Panc1 (cell line): ENCODE measurements around the gene SCAF1. TPM values are rescaled to one million over a fixed set of nuclear protein-coding genes. Genes with fewer than 3 reads are reported as not detected.
A peak's percentile ranks its signal among the peaks of the same experiment; 100 is the strongest.

Experiments used
- ATAC-seq: fragments of 200-7000 bp; cut with Tn5 transposase; 2 replicates; pipeline ENCODE4 v1.9.1; 2020; ENCODE audit warnings: mild to moderate bottlenecking, moderate library complexity
- BruUV-seq: library from RNA; stranded (reverse); fragments of 400-500 nt; replicated peaks from 2 replicates; lab custom pipeline; 2021; lab: Mats Ljungman, UMichigan
- CTCF ChIA-PET: fragments of 300-600 bp; sonication (Branson Sonifier 250); formaldehyde crosslinking; loops from one replicate; lab custom pipeline; 2022; ENCODE audit warnings: antibody characterized with exemption; lab: Charles Lee
- POLR2A ChIA-PET: fragments of 300-600 bp; sonication (Branson Sonifier 250); formaldehyde crosslinking; loops from one replicate; lab custom pipeline; 2022; ENCODE audit warnings: antibody characterized with exemption; lab: Charles Lee
- DNase-seq: peaks from one replicate; pipeline ENCODE4 v3.0.0-alpha.2; 2010; ENCODE audit warnings: low read depth, low spot score
- H3K27ac ChIP-seq: 2 replicates; pipeline ENCODE4 v1.5.1; 2011; ENCODE audit warnings: mild to moderate bottlenecking, low read length, inconsistent platforms
- H3K27me3 ChIP-seq: fragments of 200-500 bp; sonication (Bioruptor generic); 2 replicates; pipeline ENCODE4 v1.6.0; 2014; ENCODE audit warnings: low read length, inconsistent platforms; ENCODE audit not compliant: control insufficient read depth, insufficient read depth
- H3K36me3 ChIP-seq: fragments of 200-500 bp; sonication (Bioruptor generic); 2 replicates; pipeline ENCODE4 v1.5.1; 2014; ENCODE audit warnings: inconsistent platforms, mild to moderate bottlenecking, low read length, moderate library complexity; ENCODE audit not compliant: control insufficient read depth, insufficient read depth
- H3K4me1 ChIP-seq: 2 replicates; pipeline ENCODE4 v1.5.1; 2011; ENCODE audit warnings: inconsistent platforms, mild to moderate bottlenecking, low read length, moderate library complexity; ENCODE audit not compliant: control insufficient read depth, insufficient read depth
- H3K4me3 ChIP-seq, 2 experiments: 2 replicates each; pipeline ENCODE4 v1.5.1; 2011 to 2012; ENCODE audit warnings: low read depth in 2 of 2, low read length in 2 of 2, mild to moderate bottlenecking in 2 of 2, inconsistent platforms in 1 of 2, moderate library complexity in 1 of 2
- H3K9me3 ChIP-seq: fragments of 200-500 bp; sonication (Bioruptor generic); 2 replicates; pipeline ENCODE4 v1.5.1; 2014; ENCODE audit warnings: low read depth, mild to moderate bottlenecking, inconsistent platforms, low read length, moderate library complexity; ENCODE audit not compliant: control insufficient read depth, insufficient read depth
- CTCF ChIP-seq: fragments of 450-650 bp; IDR thresholded peaks from 2 replicates; pipeline ENCODE4 v1.5.1; 2017; ENCODE audit warnings: mild to moderate bottlenecking
- POLR2AphosphoS5 ChIP-seq: IDR thresholded peaks from 2 replicates; pipeline ENCODE4 v1.6.1; 2012; ENCODE audit warnings: mild to moderate bottlenecking, low read depth, low read length, moderate library complexity
- SIN3A ChIP-seq: IDR thresholded peaks from 2 replicates; pipeline ENCODE4 v1.6.1; 2012; ENCODE audit warnings: low read depth, mild to moderate bottlenecking, low read length, moderate library complexity, borderline replicate concordance; ENCODE audit not compliant: insufficient read depth
- TCF7L2 ChIP-seq: IDR thresholded peaks from 2 replicates; pipeline ENCODE4 v1.6.1; 2011; ENCODE audit warnings: mild to moderate bottlenecking, low read depth, low read length, inconsistent platforms
- in situ Hi-C: cut with HindIII; loops from 2 replicates; pipeline ENCODE4 v1.10.0; 2016; ENCODE audit warnings: low sequenced_read_pairs, low pct_unique_long_range_greater_than_20kb
- intact Hi-C: fragments of 100-400 bp; cut with micrococcal nuclease; formaldehyde crosslinking; loops from one replicate; pipeline ENCODE4 v1.10.0; 2022; ENCODE audit not compliant: unreplicated experiment
- total RNA-seq: library from RNA; stranded (reverse); gene quantifications from one replicate; pipeline ENCODE4 v1.2.1, GENCODE V29; 2021; ENCODE audit not compliant: unreplicated experiment
- TF ChIP-seq, protein P1 (sequence below), 2 experiments: IDR thresholded peaks; 2 replicates each; pipeline ENCODE4 v1.6.1; 2011 to 2012; ENCODE audit warnings: low read depth in 2 of 2, control low read depth in 1 of 2, low read length in 1 of 2, mild to moderate bottlenecking in 1 of 2, moderate library complexity in 1 of 2; ENCODE audit not compliant: insufficient read depth in 1 of 2

Gene SCAF1
- total RNA-seq, 1 experiment from 2014 or later, result 77.4 TPM

DNA sequence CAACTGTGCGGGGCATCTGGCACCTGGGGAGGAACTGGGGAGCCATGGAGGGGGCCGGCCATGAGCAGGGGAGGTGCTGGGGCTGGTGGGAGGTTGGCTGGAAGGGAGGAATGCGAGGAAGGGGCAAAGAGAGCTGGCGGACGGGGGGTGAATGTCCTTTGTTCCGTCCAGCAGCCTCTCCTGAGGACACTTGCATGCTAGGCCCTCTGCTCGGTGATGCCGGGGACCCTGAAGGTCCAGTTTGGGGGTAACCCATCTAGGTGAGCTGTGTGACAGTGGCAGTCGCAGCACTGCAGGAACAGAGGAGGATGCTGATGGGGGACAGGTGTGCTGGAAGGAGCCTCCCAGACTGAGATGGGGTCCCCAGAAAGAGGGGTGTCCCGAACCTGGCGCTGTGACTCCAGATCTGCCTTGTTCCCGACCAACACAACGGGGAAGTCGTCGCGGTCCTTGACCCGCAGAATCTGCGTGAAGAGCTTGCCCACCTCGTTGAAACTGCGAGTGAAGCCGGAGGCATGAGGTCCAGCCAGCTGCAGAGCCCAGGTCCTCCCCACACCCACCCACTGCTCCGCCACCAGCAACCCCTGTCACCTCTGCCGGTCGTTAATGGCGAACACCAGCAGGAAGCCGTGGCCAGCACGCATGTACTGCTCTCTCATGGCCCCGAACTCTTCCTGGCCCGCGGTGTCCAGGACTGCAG lies 5.6 kb upstream of the SCAF1 start:
- ChIA-PET CTCF (no interaction called here), POLR2A (interaction anchor here (0.5 kb wide), 1 partner anchor 43 kb away, joined by 4 read pairs; no protein-coding TSS in a partner anchor)
- no peak overlapping the region for H3K4me3 ChIP-seq
- H3K36me3 ChIP-seq, result no peaks in the 10 kb centered on the region
- DNase-seq (no peak), ATAC-seq (no peak)
- in situ Hi-C loops, result no loop called here
- TF ChIP-seq SIN3A (no peak), POLR2AphosphoS5 (no peak), TCF7L2 (no peak), CTCF (no peak)
- TF ChIP-seq, protein P1, sequence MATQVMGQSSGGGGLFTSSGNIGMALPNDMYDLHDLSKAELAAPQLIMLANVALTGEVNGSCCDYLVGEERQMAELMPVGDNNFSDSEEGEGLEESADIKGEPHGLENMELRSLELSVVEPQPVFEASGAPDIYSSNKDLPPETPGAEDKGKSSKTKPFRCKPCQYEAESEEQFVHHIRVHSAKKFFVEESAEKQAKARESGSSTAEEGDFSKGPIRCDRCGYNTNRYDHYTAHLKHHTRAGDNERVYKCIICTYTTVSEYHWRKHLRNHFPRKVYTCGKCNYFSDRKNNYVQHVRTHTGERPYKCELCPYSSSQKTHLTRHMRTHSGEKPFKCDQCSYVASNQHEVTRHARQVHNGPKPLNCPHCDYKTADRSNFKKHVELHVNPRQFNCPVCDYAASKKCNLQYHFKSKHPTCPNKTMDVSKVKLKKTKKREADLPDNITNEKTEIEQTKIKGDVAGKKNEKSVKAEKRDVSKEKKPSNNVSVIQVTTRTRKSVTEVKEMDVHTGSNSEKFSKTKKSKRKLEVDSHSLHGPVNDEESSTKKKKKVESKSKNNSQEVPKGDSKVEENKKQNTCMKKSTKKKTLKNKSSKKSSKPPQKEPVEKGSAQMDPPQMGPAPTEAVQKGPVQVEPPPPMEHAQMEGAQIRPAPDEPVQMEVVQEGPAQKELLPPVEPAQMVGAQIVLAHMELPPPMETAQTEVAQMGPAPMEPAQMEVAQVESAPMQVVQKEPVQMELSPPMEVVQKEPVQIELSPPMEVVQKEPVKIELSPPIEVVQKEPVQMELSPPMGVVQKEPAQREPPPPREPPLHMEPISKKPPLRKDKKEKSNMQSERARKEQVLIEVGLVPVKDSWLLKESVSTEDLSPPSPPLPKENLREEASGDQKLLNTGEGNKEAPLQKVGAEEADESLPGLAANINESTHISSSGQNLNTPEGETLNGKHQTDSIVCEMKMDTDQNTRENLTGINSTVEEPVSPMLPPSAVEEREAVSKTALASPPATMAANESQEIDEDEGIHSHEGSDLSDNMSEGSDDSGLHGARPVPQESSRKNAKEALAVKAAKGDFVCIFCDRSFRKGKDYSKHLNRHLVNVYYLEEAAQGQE (IDR thresholded peaks at IDR 0.05; ENCODE audit: insufficient read depth in 1 of 2, low read depth in 2 of 2, low read length in 1 of 2), result no peak
- peaks cover 3% of the 10 kb centered on the region; the same call in 1 of the 2 replicates for H3K4me1 ChIP-seq
- H3K9me3 ChIP-seq, result no peaks in the 10 kb centered on the region
- no peaks in the 10 kb centered on the region for H3K27me3 ChIP-seq
- BruUV-seq, result no TSS peak
- H3K27ac ChIP-seq, result peak overlapping the region; percentile 18; the same call in 1 of the 2 replicates
- intact Hi-C loops, result no loop called here

DNA sequence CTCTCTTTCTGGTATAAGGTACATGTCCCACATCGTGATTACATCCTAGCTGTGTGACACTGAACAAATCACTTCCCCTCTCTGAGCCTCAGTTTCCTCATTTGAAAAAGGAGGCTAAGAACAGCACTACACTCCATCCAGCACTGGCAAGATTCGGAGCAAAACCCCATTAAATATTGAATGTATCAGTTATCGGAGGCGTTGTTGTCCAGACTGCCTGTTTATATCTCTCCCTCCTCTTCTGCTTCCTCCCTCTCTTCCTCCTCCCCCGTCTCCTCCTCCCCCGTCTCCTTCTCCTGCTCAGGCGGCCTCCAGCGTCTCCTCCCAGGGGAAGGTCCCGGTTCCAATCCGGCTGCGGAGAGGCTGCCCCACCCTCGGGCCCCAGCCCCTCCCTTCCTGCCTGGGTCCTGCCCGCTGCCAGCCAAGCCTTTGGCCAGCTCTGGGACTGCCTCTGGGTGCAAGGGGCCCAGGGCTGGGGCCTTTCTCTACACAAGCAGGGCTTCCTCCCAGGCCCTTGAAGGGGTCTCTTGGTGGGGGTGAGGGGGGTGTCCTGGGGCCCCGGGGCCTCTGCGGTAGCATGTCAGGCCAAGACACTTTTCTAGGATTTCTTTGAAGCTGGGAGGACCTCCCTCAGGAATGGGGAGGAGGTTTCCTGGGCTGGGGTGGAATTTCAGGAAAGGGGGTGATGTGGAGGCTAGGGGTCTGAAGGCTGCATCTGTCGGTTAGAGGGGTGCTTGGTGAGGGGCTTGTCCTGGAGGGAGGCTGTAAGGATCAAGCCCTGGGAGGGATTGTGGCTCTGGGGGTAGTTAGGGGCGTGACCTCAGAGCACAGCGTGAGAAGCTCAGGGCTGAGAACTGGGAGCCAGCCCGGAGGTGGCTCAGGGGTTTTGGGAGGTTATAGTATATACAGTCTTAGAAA lies 3.9 kb upstream of the SCAF1 start:
- no peaks in the 10 kb centered on the region for H3K9me3 ChIP-seq
- no TSS peak for BruUV-seq

More for the DNA sequence above, 3.9 kb upstream of the SCAF1 start:
- POLR2A ChIA-PET, result interaction anchor here (0.7 kb wide), 1 partner anchor 129 kb away, joined by 7 read pairs; no protein-coding TSS in a partner anchor
- intact Hi-C loops (no loop called here), in situ Hi-C loops (no loop called here)
- no peaks in the 10 kb centered on the region for H3K27me3 ChIP-seq
- TF ChIP-seq CTCF (no peak), SIN3A (no peak), TCF7L2 (no peak), POLR2AphosphoS5 (no peak)
- TF ChIP-seq, protein P1 (IDR thresholded peaks at IDR 0.05; ENCODE audit: insufficient read depth in 1 of 2, low read depth in 2 of 2, low read length in 1 of 2), result no peak
- CTCF ChIA-PET, result no interaction called here
- H3K4me3 ChIP-seq, result peak overlapping the region; percentile 48 to 80
- peak overlapping the region; percentile 93 for H3K27ac ChIP-seq
- peaks cover 8% of the 10 kb centered on the region for H3K4me1 ChIP-seq
- ATAC-seq, result peak; percentile 55
- H3K36me3 ChIP-seq, result peaks cover 4% of the 10 kb centered on the region; the same call in 1 of the 2 replicates
- no peak for DNase-seq
